ENCODE measurements around the gene SCLY. TPM values are rescaled to one million over a fixed set of nuclear protein-coding genes. Genes with fewer than 3 reads are reported as not detected.
A peak's percentile ranks its signal among the peaks of the same experiment; 100 is the strongest.

Gene SCLY
- total RNA-seq, 1 experiment from 2014 or later = 40.1 TPM

- no TSS peak for BruUV-seq (replicated peaks)
- CTCF ChIA-PET = interaction anchor here (0.7 kb wide), 1 partner anchor 423 kb away, joined by 3 read pairs; no protein-coding TSS in a partner anchor
- no peaks in the 10 kb centered on the region for H3K4me1 Mint-ChIP-seq (ENCODE audit: insufficient read depth, unreplicated experiment)
Observed at GRCh38 chr2:238106339-238106697, 45.5 kb downstream of the SCLY start.

GRCh38 chr2:238106698-238107524, 46.1 kb downstream of the SCLY start:
- DNase-seq (ENCODE audit: unreplicated experiment) = no peak
- intact Hi-C loops (cut with micrococcal nuclease) = no loop called here
- BruUV-seq (replicated peaks) = no TSS peak
- ChIA-PET CTCF (interaction anchor here (0.7 kb wide), 1 partner anchor 423 kb away, joined by 3 read pairs; no protein-coding TSS in a partner anchor), POLR2A (no interaction called here)
- Mint-ChIP-seq H3K27me3 (ENCODE audit: insufficient read depth, unreplicated experiment) (no peaks in the 10 kb centered on the region), H3K4me1 (ENCODE audit: insufficient read depth, unreplicated experiment) (no peaks in the 10 kb centered on the region), H3K36me3 (ENCODE audit: insufficient read depth, unreplicated experiment) (no peaks in the 10 kb centered on the region), H3K4me3 (ENCODE audit: unreplicated experiment) (no peak overlapping the region), H3K27ac (ENCODE audit: low read depth, unreplicated experiment) (no peak overlapping the region), H3K9me3 (ENCODE audit: unreplicated experiment) (no peaks in the 10 kb centered on the region)
- TF ChIP-seq CTCF (IDR thresholded peaks at IDR 0.05; ENCODE audit: unreplicated experiment) = peak; percentile 19

More at GRCh38 chr2:238106339-238106697, 45.5 kb downstream of the SCLY start:
- intact Hi-C loops (cut with micrococcal nuclease) = no loop called here
- Mint-ChIP-seq H3K27ac (ENCODE audit: low read depth, unreplicated experiment) (no peak overlapping the region), H3K4me3 (ENCODE audit: unreplicated experiment) (no peak overlapping the region), H3K27me3 (ENCODE audit: insufficient read depth, unreplicated experiment) (no peaks in the 10 kb centered on the region), H3K36me3 (ENCODE audit: insufficient read depth, unreplicated experiment) (no peaks in the 10 kb centered on the region), H3K9me3 (ENCODE audit: unreplicated experiment) (no peaks in the 10 kb centered on the region)
- POLR2A ChIA-PET = no interaction called here
- no peak for DNase-seq (ENCODE audit: unreplicated experiment)
- no peak for TF ChIP-seq CTCF (IDR thresholded peaks at IDR 0.05; ENCODE audit: unreplicated experiment)

- POLR2A ChIA-PET = no interaction called here
- intact Hi-C loops (cut with micrococcal nuclease) = no loop called here
- CTCF ChIA-PET = no interaction called here
Observed at GRCh38 chr2:238107525-238108422, 47.0 kb downstream of the SCLY start.

More at GRCh38 chr2:238107525-238108422, 47.0 kb downstream of the SCLY start:
- no TSS peak for BruUV-seq (replicated peaks)
- Mint-ChIP-seq H3K9me3 (ENCODE audit: unreplicated experiment) (peaks cover 4% of the 10 kb centered on the region), H3K27ac (ENCODE audit: low read depth, unreplicated experiment) (no peak overlapping the region), H3K27me3 (ENCODE audit: insufficient read depth, unreplicated experiment) (no peaks in the 10 kb centered on the region), H3K36me3 (ENCODE audit: insufficient read depth, unreplicated experiment) (no peaks in the 10 kb centered on the region), H3K4me1 (ENCODE audit: insufficient read depth, unreplicated experiment) (no peaks in the 10 kb centered on the region), H3K4me3 (ENCODE audit: unreplicated experiment) (no peak overlapping the region)
- DNase-seq (ENCODE audit: unreplicated experiment) = no peak
- no peak for TF ChIP-seq CTCF (IDR thresholded peaks at IDR 0.05; ENCODE audit: unreplicated experiment)

All from MCF 10A (cell line).